GM12878 (cell line): ENCODE measurements around the gene NANOS2. TPM values are rescaled to one million over a fixed set of nuclear protein-coding genes. Genes with fewer than 3 reads are reported as not detected.
A peak's percentile ranks its signal among the peaks of the same experiment; 100 is the strongest.

ENCODE experiments used
- ATF7 ChIP-seq: fragments of 450-650 bp; IDR thresholded peaks from 2 replicates; pipeline ENCODE4 v1.6.1; 2016; ENCODE audit warnings: low read depth, mild to moderate bottlenecking
- CBFB ChIP-seq: IDR thresholded peaks from 2 replicates; pipeline ENCODE4 v1.6.1; 2016; ENCODE audit warnings: antibody characterized with exemption, low read depth
- DPF2 ChIP-seq: fragments of 450-650 bp; IDR thresholded peaks from 2 replicates; pipeline ENCODE4 v1.6.1; 2017; ENCODE audit warnings: mild to moderate bottlenecking
- HDGF ChIP-seq: fragments of 450-650 bp; IDR thresholded peaks from 2 replicates; pipeline ENCODE4 v1.6.1; 2016; ENCODE audit warnings: antibody characterized with exemption
- IKZF2 ChIP-seq, 2 experiments: fragments of 450-650 bp; IDR thresholded peaks; 2 replicates each; pipeline ENCODE4 v1.6.1; 2017; ENCODE audit warnings: mild to moderate bottlenecking in 2 of 2, moderate library complexity in 2 of 2
- KLF5 ChIP-seq: fragments of 450-650 bp; IDR thresholded peaks from 2 replicates; pipeline ENCODE4 v1.6.1; 2014; ENCODE audit warnings: mild to moderate bottlenecking; ENCODE audit not compliant: partially characterized antibody
- MTA2 ChIP-seq: fragments of 450-650 bp; IDR thresholded peaks from 2 replicates; pipeline ENCODE4 v1.6.1; 2016; ENCODE audit warnings: low read depth, mild to moderate bottlenecking, moderate library complexity
- MYB ChIP-seq: fragments of 150-350 bp; IDR thresholded peaks from 2 replicates; pipeline ENCODE4 v1.6.1; 2014; ENCODE audit warnings: mild to moderate bottlenecking, low read depth, low read length, borderline replicate concordance
- POLR2A ChIP-seq: IDR thresholded peaks from 2 replicates; pipeline ENCODE4 v1.6.1; 2011; ENCODE audit warnings: low read depth, mild to moderate bottlenecking, low read length
- SMAD1 ChIP-seq: fragments of 450-650 bp; IDR thresholded peaks from 2 replicates; pipeline ENCODE4 v1.6.1; 2018; ENCODE audit warnings: mild to moderate bottlenecking, low read depth; ENCODE audit not compliant: partially characterized antibody
- TAF1 ChIP-seq: IDR thresholded peaks from 2 replicates; pipeline ENCODE4 v1.6.1; 2011; ENCODE audit warnings: mild to moderate bottlenecking, low read depth, low read length, borderline replicate concordance
- YY1 ChIP-seq: IDR thresholded peaks from 2 replicates; pipeline ENCODE4 v1.6.1; 2011; ENCODE audit warnings: low read depth, mild to moderate bottlenecking, low read length
- polyA plus RNA-seq, 11 experiments: library from polyadenylated mRNA; depleted of rRNA in 4 of 11; unstranded in 6 of 11; stranded (reverse) in 5 of 11; fragments of >200 nt; fragmentation: Nextera tagmentation in 4 of 11; fragmentation: Illumina TruSeq in 1 of 11; extraction: Ambion mirVana in 4 of 11; extraction: Trizol in 1 of 11; gene quantifications; 1 replicate in 1 of 11; 2 replicates in 10 of 11; pipeline versions ENCODE4 v1.2.1 to v1.2.3, GENCODE V29; 2011 to 2016; ENCODE audit warnings: inconsistent platforms in 2 of 11, missing spikeins in 2 of 11, low read depth in 1 of 11
- total RNA-seq, 4 experiments: library from RNA; depleted of rRNA in 3 of 4; stranded (reverse); fragments of >200 nt in 3 of 4; fragmentation: Illumina TruSeq in 1 of 4; extraction: Trizol in 1 of 4; gene quantifications; 2 replicates each; pipeline versions ENCODE4 v1.2.1 to v1.2.3, GENCODE V29; 2013 to 2021
- TF ChIP-seq, protein P1 (sequence below): fragments of 450-650 bp; IDR thresholded peaks from 2 replicates; pipeline ENCODE4 v1.6.1; 2016; ENCODE audit warnings: mild to moderate bottlenecking
- TF ChIP-seq, protein P2 (sequence below): fragments of 450-650 bp; IDR thresholded peaks from 2 replicates; pipeline ENCODE4 v1.6.1; 2017; ENCODE audit warnings: low read depth, mild to moderate bottlenecking, moderate library complexity
- TF ChIP-seq, protein P3 (sequence below), 3 experiments: IDR thresholded peaks in 2 of 3; conservative IDR thresholded peaks in 1 of 3; 2 replicates each; pipeline ENCODE4 v1.5.1; 2011; ENCODE audit warnings: low read depth in 3 of 3, low read length in 3 of 3, mild to moderate bottlenecking in 3 of 3, control low read depth in 2 of 3, moderate library complexity in 2 of 3, inconsistent platforms in 1 of 3, mixed read lengths in 1 of 3; ENCODE audit not compliant: control insufficient read depth in 2 of 3, insufficient read depth in 1 of 3; ENCODE audit errors: extremely low read depth in 1 of 3

NANOS2 gene
- total and polyA plus RNA-seq, 10 of the 15 experiments (the other 5 are each of a cell fraction or from before 2014, with no cell fraction given), result not detected

DNA sequence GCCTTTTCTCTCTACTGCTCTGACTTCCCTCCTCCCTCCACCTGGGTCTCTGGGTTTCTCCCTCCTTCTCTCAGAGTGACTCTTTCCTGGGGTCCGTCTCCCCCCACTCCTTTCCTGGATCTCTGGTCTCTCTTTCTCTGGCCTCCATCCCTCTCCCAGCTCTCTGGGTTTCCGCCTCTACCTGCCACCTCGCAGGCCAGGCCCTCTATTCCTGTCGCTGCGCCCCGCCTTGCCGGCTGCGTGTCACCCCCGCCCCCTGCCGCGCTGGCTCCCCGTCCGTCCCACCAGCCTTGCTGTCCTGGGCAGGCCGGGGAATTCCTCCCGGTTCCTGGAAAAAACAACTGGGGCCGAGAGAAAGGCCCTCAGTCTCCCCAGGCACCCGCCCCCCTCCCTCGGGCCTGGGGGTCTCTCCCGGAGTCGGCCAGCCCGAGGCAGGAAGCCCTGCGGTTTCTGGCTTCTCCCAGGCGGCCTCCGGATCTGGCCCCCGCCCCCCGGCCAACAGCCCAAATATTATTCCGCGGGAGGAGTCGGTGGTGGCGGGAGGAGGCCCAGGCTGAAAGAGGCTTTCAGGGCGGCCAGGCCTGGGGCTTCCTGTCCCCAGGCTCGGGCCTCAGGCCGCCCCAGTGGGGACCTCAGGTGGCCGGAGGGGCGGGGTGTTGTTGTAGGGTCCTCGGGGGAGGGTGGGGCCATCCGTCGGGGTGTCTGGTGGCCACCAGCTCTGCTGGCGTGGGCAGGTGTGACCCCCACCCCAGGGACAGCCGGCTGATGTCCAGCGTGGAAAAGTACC lies 38.0 kb downstream of the NANOS2 start (continued):
- TF ChIP-seq, protein P1, sequence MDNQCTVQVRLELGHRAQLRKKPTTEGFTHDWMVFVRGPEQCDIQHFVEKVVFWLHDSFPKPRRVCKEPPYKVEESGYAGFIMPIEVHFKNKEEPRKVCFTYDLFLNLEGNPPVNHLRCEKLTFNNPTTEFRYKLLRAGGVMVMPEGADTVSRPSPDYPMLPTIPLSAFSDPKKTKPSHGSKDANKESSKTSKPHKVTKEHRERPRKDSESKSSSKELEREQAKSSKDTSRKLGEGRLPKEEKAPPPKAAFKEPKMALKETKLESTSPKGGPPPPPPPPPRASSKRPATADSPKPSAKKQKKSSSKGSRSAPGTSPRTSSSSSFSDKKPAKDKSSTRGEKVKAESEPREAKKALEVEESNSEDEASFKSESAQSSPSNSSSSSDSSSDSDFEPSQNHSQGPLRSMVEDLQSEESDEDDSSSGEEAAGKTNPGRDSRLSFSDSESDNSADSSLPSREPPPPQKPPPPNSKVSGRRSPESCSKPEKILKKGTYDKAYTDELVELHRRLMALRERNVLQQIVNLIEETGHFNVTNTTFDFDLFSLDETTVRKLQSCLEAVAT, result peak; percentile 80
- 0 out of 2 replicates have a peak, but pooled peaks have one; percentile 10 for TF ChIP-seq TAF1
- peak; percentile 0; the same call in 1 of the 2 replicates for TF ChIP-seq ATF7
- TF ChIP-seq, protein P2, sequence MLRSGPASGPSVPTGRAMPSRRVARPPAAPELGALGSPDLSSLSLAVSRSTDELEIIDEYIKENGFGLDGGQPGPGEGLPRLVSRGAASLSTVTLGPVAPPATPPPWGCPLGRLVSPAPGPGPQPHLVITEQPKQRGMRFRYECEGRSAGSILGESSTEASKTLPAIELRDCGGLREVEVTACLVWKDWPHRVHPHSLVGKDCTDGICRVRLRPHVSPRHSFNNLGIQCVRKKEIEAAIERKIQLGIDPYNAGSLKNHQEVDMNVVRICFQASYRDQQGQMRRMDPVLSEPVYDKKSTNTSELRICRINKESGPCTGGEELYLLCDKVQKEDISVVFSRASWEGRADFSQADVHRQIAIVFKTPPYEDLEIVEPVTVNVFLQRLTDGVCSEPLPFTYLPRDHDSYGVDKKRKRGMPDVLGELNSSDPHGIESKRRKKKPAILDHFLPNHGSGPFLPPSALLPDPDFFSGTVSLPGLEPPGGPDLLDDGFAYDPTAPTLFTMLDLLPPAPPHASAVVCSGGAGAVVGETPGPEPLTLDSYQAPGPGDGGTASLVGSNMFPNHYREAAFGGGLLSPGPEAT, result 0 out of 2 replicates have a peak, but pooled peaks have one; percentile 29
- no peak for TF ChIP-seq CBFB
- TF ChIP-seq IKZF2 (IDR thresholded peaks at IDR 0.05), result peak; percentile 57 to 61
- TF ChIP-seq HDGF, result peak; percentile 98; the same call in 1 of the 2 replicates
- no peak for TF ChIP-seq MYB
- TF ChIP-seq SMAD1, result peak; percentile 10
- TF ChIP-seq, protein P3, sequence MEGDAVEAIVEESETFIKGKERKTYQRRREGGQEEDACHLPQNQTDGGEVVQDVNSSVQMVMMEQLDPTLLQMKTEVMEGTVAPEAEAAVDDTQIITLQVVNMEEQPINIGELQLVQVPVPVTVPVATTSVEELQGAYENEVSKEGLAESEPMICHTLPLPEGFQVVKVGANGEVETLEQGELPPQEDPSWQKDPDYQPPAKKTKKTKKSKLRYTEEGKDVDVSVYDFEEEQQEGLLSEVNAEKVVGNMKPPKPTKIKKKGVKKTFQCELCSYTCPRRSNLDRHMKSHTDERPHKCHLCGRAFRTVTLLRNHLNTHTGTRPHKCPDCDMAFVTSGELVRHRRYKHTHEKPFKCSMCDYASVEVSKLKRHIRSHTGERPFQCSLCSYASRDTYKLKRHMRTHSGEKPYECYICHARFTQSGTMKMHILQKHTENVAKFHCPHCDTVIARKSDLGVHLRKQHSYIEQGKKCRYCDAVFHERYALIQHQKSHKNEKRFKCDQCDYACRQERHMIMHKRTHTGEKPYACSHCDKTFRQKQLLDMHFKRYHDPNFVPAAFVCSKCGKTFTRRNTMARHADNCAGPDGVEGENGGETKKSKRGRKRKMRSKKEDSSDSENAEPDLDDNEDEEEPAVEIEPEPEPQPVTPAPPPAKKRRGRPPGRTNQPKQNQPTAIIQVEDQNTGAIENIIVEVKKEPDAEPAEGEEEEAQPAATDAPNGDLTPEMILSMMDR (IDR thresholded peaks at IDR 0.05 in 2 of 3, conservative IDR thresholded peaks at IDR 0.05 in 1 of 3; ENCODE audit: control insufficient read depth in 2 of 3, extremely low read depth in 1 of 3, insufficient read depth in 1 of 3, low read depth in 3 of 3, low read length in 3 of 3), result no peak
- no peak; the same call in 1 of the 2 replicates for TF ChIP-seq DPF2
- no peak for TF ChIP-seq YY1
- peak; percentile 36; the same call in 1 of the 2 replicates for TF ChIP-seq MTA2
- TF ChIP-seq POLR2A, result peak; percentile 60
- TF ChIP-seq KLF5, result no peak
